HG02938 (cell line): ENCODE data around the gene GSX2.

Experiments used
- ATAC-seq: cut with Tn5 transposase; IDR thresholded peaks from one replicate; pipeline ENCODE4 v1.9.1; 2021; ENCODE audit warnings: mild to moderate bottlenecking, moderate library complexity; ENCODE audit not compliant: unreplicated experiment

GSX2 gene

GRCh38 chr4:54076673-54077072, 23.3 kb upstream of the GSX2 start:
- ATAC-seq: no peak

GRCh38 chr4:54077812-54078211, 22.2 kb upstream of the GSX2 start:
- no peak for ATAC-seq

DNA sequence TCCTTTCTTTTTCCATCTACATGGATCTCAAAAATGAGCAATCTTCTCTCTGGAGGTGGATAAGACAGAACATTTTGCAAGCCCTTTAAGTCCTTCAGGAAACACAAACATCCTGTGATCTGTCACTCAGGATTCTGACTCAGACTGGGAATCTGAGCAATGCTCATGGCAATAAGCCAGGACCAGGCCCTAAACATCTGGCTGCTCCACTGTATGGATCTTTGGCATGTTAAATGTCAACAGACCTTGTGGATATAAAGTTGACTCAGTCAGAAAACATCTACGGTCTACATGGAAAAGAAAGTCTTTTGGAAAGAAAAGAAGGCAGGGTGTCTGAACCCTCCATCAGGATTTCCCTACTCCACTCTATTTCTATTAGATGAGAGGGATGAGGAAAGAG, 17.8 kb upstream of the GSX2 start:
- ATAC-seq: no peak

DNA sequence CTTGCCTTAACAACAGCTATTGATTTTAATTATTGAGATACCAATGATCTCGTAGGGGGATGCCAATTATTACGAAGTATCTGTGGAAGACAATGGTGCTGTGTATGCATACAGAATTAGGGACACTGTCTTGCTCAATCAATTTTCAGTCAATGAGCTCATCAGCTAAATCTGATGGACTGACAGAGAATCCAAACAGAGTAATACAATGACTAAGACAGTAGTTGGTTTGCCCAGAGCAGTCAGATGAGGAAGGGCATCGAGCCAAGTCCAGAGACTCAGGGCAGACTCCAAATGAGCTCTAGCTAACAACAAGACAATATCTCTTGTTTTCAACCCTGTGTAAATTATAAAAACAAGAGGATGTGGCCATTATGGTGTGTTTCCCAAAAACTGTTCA, 14.7 kb upstream of the GSX2 start:
- no peak for ATAC-seq

GRCh38 chr4:54089875-54090274, 10.1 kb upstream of the GSX2 start:
- no peak for ATAC-seq

GRCh38 chr4:54090404-54090803, 9.6 kb upstream of the GSX2 start:
- no peak for ATAC-seq

DNA sequence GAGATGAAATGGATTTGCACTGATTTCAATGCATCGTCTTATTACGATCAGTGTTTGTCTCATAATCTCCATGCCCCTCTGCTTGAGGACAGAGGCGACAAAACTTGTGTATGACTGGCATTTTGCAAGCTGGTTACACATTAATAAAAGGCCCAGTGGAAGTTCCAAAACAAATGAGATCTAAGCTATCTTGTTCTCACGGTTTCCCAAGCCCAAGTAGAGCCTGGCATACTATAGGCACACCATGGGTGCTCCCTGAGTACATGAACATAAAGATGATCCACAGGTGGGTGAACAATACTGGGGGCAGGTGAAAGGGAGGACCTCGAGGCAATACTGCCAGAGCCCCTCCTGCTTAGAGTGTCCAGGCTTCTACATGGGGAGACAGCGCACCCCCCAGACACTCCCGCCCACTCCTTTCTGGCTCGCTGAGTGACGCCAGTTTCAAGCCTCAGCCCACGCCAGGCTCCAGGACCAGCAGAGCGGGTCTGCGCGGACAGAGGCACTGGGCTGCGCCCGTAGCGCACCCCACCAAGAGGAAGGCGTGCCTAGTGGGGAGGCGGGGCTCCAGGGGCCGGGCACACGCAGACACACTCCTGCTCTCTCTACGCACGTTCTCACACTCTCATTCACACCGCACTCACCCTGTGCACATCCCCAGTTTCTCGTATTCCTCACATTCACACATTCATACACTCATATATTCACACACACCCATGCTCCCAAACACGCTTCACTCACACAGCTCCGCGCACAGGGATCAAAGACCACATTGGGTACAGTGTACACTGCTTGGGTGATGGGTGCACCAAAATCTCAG, 8.9 kb upstream of the GSX2 start:
- peak; percentile 45 for ATAC-seq

GRCh38 chr4:54091637-54092404, 8.1 kb upstream of the GSX2 start:
- peak; percentile 68 for ATAC-seq

DNA sequence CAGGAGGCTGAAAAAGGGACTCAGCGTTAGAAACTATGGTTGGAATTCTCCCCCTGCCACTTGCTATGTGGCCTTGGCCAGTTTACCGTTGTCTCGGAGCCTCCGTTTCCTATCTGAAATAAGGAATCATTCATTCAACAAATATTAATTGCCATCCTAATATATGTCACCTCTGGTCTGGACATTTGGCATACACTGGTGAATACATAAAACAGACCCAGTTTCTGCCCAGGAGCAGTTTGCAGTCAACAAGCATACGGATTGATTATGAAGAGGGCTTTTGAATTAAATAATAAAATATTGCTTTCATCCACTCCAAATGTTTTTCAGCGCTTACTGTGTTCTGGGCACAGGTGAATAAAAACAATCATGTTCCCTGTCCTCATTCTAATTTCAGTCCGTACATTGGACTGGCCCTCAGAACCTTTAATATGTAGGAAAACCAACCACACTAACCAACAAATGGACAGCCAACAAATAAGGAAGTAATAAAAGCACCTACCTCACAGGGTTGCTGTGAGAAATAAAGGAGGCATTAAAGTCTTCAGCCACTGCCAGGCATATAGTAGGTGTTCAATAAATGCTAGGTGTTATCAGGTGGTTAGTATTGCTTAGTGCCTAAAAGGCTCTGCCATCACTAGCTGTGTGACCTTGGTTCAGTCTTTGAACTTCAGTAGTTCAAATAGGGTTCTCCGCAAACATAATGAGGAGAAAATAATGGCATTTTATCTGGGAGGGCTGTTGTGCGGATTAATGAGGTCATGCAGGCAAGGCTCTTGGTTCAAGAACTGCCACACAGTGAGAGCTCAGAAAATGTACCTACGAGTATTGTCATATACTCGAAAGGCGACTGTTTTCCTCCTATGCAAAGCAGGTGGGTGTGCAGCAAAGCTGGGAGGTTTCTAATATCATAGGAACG, 7.3 kb upstream of the GSX2 start:
- ATAC-seq: no peak

- no peak for ATAC-seq
These were observed 6.4 kb upstream of the GSX2 start for GRCh38 chr4:54093324-54094240.

GRCh38 chr4:54094451-54094850, 5.5 kb upstream of the GSX2 start:
- ATAC-seq: no peak

- ATAC-seq: no peak
These were observed 4.7 kb upstream of the GSX2 start for GRCh38 chr4:54095110-54095825.

DNA sequence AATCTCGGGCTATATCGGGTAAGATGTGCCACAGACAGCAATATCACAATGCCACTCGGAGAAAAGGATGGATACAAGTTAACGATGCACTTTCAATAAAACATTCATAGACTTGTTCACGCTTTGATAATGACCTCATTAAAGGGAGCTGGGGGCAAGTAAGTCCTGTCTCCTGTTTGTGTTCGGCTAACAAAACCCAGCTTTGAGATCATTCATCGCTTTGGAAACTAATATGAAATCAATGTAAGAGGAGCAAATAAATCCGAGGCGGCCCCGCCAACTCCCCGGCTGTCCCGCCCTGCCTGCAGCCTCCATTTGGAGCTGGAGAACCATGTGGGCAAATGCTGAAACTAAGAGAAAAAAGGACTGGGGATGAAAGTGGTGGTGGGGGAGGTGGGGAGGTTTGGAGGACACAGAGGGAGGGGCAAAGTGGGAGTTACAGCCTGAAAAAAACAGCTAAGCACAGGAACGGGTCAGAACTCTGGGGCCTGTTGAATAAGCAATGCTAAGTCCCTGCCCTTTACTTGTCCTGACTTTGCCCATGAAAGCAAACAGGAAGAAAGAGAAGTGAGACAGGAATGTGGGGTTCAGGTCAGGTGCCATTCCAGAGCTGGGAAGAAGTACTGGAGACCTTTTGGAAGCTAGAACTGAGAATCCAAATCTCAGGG, 3.5 kb upstream of the GSX2 start:
- no peak for ATAC-seq

- no peak for ATAC-seq
These were observed 2.8 kb upstream of the GSX2 start for GRCh38 chr4:54097152-54097551.

DNA sequence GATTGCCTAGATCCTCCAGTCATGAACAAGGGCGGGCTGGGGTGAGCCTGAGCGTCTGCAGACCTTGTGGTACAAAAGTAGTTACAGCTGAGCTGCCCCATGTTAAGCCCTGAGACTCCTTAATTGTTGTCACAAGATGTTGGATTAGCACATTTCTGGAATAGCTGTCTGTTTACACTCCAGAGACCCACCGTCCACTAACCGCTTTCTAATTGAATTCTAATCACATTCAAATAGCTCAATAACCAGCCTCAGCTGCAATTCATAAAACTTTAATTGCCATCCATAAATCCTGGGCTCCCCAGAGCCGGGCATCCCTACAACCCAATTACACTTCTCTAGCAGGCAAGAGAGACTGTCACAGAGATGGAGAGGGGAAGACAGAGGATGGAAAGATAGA, 1.6 kb upstream of the GSX2 start:
- ATAC-seq: no peak

DNA sequence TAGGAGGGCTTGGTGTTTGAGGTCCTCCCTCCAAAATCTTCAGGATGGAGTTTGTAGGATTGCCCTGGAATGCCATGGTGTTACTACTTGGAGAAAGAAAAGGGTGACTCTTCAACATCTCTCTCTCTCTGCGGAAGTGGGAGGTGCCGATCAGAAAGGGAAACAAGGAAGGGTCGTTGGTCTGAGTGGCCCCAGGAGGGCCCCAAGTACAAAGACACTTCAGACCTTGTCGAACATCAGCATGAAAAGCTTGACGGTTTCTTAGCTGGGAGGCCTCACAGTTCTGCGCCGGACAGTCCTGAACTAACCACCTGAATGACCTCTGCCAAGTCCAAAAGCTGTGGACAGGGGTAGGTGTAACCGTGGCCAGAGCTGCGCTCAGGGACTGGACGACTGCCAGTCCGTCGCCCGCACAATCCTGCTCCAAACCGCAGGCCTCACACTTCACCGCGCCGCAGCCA, 646 bp upstream of the GSX2 start:
- no peak for ATAC-seq

- no peak for ATAC-seq
These were observed 729 bp downstream of the GSX2 start for GRCh38 chr4:54100595-54101189.

DNA sequence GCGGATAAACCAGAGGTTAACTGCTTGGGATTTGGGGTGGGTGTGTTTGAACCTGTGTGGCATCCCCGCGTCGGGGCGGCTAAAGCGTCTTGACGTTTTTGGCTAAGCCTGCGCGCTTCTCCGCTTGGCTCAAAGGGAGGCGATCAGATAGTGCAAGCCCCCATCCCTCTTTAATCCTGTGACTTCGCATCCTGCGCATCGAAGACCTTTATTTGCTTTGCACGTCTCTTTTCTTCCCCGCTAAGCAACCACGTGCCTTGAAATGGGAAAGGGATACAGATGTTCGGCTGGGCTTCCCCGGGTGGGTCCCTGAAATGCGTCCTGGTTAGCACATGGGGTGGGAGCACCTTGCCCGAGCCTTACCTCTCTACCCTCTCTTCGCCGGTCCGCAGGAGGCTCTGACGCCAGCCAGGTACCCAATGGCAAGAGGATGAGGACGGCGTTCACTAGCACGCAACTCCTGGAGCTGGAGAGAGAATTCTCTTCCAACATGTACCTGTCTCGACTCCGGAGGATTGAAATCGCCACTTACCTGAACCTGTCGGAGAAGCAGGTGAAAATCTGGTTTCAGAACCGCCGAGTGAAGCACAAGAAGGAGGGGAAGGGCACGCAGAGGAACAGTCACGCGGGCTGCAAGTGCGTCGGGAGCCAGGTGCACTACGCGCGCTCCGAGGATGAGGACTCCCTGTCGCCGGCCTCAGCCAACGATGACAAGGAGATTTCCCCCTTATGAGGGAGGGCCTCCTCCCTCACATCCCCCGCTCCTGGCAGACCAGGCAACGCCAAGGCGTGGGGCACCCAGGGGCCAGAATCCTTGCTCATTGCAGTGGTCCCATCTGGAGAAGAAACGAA, 1.5 kb downstream of the GSX2 start:
- ATAC-seq: no peak
